Astrocyte of the hippocampus (primary cell): ENCODE data around the gene VPS8.
"Not testable (repeated sequence)": the region's sequence is repeated elsewhere in the genome, so short reads cannot be mapped to it uniquely, and the experiment has no call there.

ENCODE experiments used
- DNase-seq: peaks from one replicate; pipeline ENCODE4 v3.0.0; 2011; ENCODE audit warnings: low read depth, low spot score

VPS8 gene

DNA sequence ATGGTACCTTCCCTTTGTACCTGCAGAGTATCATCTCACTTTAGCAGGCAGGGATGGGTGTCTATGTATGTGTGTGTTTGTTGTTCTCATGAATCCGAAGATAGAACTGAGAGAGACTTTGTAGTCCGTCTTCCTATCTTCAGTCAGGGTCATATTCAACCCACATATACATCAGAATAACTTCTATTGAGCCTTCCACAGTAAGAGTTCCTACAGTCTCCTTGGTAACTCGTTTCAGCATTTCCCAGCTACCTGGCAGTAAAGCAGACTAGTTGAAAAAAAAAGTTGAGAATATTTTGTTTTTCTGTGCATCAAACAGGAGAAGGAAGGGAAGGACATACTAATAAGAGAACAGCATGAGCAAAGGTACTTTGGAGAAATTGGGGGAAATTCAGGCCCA lies 106.8 kb downstream of the VPS8 start:
- no peak for DNase-seq

- no peak for DNase-seq
Measured at GRCh38 chr3:184919651-184920050, 107.7 kb downstream of the VPS8 start.

DNA sequence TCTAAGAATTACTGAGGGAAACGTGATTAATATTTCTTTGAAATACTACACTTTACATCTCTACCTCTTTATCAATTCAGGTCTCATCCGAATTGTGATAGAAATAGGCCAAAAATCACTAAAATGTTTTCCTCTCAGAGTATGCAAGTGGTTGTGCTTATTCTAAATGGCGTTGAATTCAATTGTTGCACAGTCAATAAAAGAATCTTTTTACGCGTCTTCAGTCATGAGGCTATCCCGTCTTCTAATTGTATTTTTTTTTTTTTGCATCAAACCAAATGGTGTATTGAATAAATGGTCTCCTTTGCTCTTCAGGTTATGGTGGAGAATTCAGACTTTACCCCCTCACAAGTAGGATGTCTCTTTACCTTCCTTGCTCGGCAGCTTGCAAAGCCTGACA lies 112.6 kb downstream of the VPS8 start:
- DNase-seq: no peak

GRCh38 chr3:184927796-184928315 lies 115.9 kb downstream of the VPS8 start:
- no peak for DNase-seq

- no peak for DNase-seq
Measured at GRCh38 chr3:184932777-184933176, 120.8 kb downstream of the VPS8 start.

- no peak for DNase-seq
Measured at GRCh38 chr3:184937611-184938010, 125.6 kb downstream of the VPS8 start.

DNA sequence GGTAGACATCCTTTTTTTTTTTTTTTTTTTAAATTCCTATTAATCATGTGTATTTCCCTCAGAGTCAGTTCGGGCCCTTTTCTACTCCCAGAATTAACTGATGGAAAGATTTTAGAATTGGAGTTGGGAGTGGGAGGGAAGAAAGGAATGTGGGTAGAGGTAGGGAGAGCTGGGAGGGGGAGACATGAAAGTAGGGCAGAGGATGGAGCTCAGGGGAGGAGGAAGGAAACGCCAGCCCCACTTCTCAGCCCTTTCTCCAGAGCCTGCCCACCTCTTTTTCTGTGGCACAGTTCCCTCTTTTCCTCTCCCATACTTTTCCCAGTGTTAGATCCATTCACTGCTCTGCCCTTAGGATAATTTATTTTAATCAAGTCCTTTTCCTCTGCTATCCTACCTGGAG lies 129.4 kb downstream of the VPS8 start:
- no peak for DNase-seq

- DNase-seq: no peak
Measured at GRCh38 chr3:184942735-184943134, 130.8 kb downstream of the VPS8 start.

GRCh38 chr3:184944241-184944640 lies 132.3 kb downstream of the VPS8 start:
- no peak for DNase-seq

GRCh38 chr3:184945886-184946625 lies 134.1 kb downstream of the VPS8 start:
- DNase-seq: no peak

DNA sequence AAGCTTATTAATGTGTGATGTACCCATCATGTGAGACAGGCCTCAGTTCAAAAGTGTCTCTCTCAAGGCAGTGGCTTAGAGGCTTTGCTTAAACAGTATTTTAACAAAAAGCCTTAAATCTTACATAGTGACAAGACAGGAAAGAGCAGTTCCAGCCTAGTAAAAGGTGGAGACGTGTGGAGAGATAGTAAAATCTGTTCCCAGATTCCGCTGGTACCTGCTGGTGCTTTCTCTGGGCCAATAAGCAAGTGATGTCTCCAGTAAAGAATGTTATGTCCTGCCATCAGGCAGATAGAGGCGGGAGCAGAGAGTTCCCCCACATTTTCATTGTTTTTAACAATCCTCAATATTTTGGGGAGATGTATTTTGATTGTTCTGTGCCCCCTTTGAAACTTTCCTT lies 135.0 kb downstream of the VPS8 start:
- no peak for DNase-seq

- DNase-seq: no peak
Measured at GRCh38 chr3:184949251-184949965, 137.4 kb downstream of the VPS8 start.

- DNase-seq: not testable (repeated sequence)
Measured at GRCh38 chr3:184950816-184951215, 138.8 kb downstream of the VPS8 start.

- no peak for DNase-seq
Measured at GRCh38 chr3:184952671-184953070, 140.7 kb downstream of the VPS8 start.

GRCh38 chr3:184953401-184953800 lies 141.4 kb downstream of the VPS8 start:
- no peak for DNase-seq

- no peak for DNase-seq
Measured at GRCh38 chr3:184954251-184954650, 142.3 kb downstream of the VPS8 start.

GRCh38 chr3:184954851-184955250 lies 142.9 kb downstream of the VPS8 start:
- DNase-seq: not testable (repeated sequence)

DNA sequence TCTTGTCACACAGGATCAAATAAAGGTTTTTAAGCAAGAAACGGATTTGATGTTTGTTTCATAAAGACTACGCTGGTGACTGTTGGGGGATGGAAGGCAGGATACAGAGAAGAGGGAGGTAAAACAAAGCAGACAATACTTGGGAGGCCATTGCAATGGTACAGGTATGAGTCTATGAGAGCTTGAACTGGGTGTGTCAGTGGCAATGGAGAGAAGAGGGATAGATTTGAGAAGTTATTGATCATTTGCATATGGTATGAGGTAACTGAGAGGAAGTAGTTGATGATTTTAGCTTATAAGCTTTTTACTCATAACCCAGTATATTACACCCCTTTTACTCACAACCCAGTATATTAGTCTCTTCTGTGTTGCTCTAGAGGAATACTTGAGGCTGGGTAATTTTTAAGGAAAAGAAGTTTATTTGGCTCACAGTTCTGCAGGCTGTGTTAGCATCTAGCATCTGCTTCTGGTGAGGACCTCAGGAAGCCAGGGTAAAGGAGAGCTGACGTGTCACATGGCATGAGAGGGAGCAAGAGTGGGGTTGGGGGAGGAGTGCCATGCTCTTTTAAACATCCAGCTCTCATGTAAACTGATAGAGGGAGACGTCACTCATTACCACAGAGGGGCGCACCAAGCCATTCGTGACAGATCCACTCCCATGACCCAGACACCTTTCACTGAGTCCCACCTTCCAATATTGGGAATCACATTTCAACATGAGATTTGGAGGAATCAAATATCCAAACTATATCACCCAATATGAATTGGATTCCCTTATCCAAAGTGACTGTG lies 153.9 kb downstream of the VPS8 start:
- DNase-seq: no peak

DNA sequence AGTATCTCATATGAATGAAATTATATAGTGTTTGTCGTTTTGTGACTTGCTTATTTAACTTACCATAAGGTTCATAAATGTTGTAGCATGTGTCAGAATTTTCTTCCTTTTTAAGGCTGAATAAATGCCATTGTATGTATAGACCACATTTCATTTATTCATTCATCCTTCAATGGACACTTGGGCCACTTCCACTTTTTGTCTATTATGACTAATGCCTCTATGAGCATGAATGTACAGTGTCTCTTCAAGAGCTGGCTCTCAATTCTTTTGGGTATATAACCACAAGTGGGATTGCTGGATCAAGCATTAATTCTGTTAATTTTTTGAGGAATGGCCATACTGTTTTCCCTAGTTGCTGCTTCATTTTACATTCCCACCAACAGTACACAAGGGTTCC lies 156.1 kb downstream of the VPS8 start:
- DNase-seq: no peak

DNA sequence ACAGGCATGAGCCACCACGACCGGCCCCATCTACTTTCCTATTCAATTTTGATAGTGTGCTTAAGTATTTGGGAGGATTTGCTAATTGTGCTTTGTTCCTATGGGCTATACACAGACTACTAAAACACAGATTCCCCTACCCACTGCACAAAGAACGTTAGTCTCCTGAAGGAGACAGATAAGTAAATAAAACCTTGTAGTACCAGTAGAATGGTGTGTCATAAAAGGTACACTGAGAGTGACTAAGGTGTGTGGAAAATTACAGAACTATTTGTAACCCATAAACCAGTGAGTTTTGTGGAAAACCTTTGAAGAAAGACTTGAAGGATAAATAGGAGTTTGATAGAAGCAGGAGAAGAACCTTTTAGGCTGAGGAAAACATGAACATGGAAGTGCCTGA lies 158.2 kb downstream of the VPS8 start:
- no peak for DNase-seq

DNA sequence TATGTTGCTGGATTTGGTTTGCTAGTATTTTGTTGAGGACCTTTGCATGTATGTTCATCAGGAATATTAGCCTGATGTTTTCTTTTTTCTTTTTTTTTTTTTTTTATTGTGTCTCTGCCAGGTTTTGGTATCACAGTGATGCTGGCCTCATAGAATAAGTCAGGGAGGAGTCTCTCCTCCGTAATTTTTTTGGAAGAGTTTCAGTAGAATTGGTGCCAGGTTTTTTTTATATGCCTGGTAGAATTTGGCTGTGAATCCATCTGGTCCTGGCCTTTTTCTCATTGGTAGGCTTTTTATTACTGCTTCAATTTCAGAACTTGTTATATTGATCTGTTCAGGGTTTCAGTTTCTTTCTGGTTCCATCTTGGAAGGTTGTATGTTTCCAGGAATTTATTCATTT lies 165.8 kb downstream of the VPS8 start:
- DNase-seq: no peak

- DNase-seq: no peak
Measured at GRCh38 chr3:184981071-184981470, 169.1 kb downstream of the VPS8 start.
